Transverse colon (tissue), 4 donors: ENCODE measurements around the gene CERS1. TPM values are rescaled to one million over a fixed set of nuclear protein-coding genes. Genes with fewer than 3 reads are reported as not detected.

Source experiments
- DNase-seq: peaks from one replicate; pipeline ENCODE4 v3.0.0-alpha.2; 2019
- H3K27ac ChIP-seq, 4 donors: fragments of 200-600 bp; sonication (generic); 2 replicates each; pipeline ENCODE4 v1.5.1; 2016 to 2018; ENCODE audit warnings: inconsistent platforms in 4 of 4
- H3K27me3 ChIP-seq: fragments of 200-600 bp; sonication (generic); 2 replicates; pipeline ENCODE4 v1.5.1; 2017; ENCODE audit warnings: inconsistent platforms
- H3K36me3 ChIP-seq, 4 donors: fragments of 200-600 bp; sonication (generic); 2 replicates each; pipeline ENCODE4 v1.5.1; 2017 to 2019; ENCODE audit warnings: inconsistent platforms in 4 of 4
- H3K4me1 ChIP-seq, 4 donors: fragments of 200-600 bp; sonication (generic); 2 replicates each; pipeline ENCODE4 v1.5.1; 2017 to 2020; ENCODE audit warnings: inconsistent platforms in 4 of 4
- H3K4me3 ChIP-seq, 4 donors: fragments of 200-600 bp; sonication (generic); 1 replicate in 1 of 4; 2 replicates in 3 of 4; pipeline versions ENCODE4 v1.5.1 to v1.6.1; 2017 to 2019; ENCODE audit warnings: inconsistent platforms in 4 of 4
- H3K9me3 ChIP-seq, 2 donors: fragments of 200-600 bp; sonication (generic); 2 replicates each; pipeline ENCODE4 v1.5.1; 2017 to 2019; ENCODE audit warnings: inconsistent platforms in 2 of 2
- EP300 ChIP-seq: sonication (generic); formaldehyde crosslinking; IDR thresholded peaks from one replicate; pipeline ENCODE4 v1.6.1; 2017; ENCODE audit warnings: antibody characterized with exemption, low read depth
- POLR2A ChIP-seq: fragments of 450-650 bp; IDR thresholded peaks from one replicate; pipeline ENCODE4 v1.6.1; 2016; ENCODE audit warnings: antibody characterized with exemption, mild to moderate bottlenecking, moderate library complexity
- POLR2AphosphoS5 ChIP-seq, 3 donors: sonication (generic); formaldehyde crosslinking; IDR thresholded peaks; one replicate each; pipeline ENCODE4 v1.6.1; 2016; ENCODE audit warnings: antibody characterized with exemption in 3 of 3
- WGBS, 2 donors: methylation state at CpG; one replicate each; pipeline ENCODE4 v1.1.5; 2018; ENCODE audit warnings: low coverage in 1 of 2; 5-methylcytosine and 5-hydroxymethylcytosine counted together
- in situ Hi-C, 4 donors: fragments of 200-750 bp; cut with MboI; loops; one replicate each; pipeline versions ENCODE4 v1.15.0 to v1.15.1; 2017; ENCODE audit warnings: low sequenced_read_pairs in 3 of 4, low pct_ligation_motif_present in 1 of 4, low pct_unique_long_range_greater_than_20kb in 1 of 4
- intact Hi-C: fragments of 100-400 bp; cut with DNase I; formaldehyde crosslinking; loops from one replicate; pipeline ENCODE4 v1.15.1; 2023; ENCODE audit warnings: low total_unique reads
- total RNA-seq, 4 donors: library from RNA; depleted of rRNA; stranded (reverse); fragments of >200 nt; gene quantifications; one replicate each; pipeline ENCODE4 v1.1.0, GENCODE V29; 2016
- TF ChIP-seq, protein P1 (sequence below), 5 experiments: fragments of 200-600 bp in 3 of 5; fragments of 450-650 bp in 2 of 5; sonication (generic) in 3 of 5; IDR thresholded peaks; 1 replicate in 2 of 5; 2 replicates in 3 of 5; pipeline ENCODE4 v1.5.1; 2016 to 2017; ENCODE audit warnings: antibody characterized with exemption in 5 of 5, inconsistent platforms in 3 of 5, mild to moderate bottlenecking in 2 of 5, moderate library complexity in 1 of 5

CERS1 gene
- total RNA-seq, 4 donors from 2014 or later, result not detected

DNA sequence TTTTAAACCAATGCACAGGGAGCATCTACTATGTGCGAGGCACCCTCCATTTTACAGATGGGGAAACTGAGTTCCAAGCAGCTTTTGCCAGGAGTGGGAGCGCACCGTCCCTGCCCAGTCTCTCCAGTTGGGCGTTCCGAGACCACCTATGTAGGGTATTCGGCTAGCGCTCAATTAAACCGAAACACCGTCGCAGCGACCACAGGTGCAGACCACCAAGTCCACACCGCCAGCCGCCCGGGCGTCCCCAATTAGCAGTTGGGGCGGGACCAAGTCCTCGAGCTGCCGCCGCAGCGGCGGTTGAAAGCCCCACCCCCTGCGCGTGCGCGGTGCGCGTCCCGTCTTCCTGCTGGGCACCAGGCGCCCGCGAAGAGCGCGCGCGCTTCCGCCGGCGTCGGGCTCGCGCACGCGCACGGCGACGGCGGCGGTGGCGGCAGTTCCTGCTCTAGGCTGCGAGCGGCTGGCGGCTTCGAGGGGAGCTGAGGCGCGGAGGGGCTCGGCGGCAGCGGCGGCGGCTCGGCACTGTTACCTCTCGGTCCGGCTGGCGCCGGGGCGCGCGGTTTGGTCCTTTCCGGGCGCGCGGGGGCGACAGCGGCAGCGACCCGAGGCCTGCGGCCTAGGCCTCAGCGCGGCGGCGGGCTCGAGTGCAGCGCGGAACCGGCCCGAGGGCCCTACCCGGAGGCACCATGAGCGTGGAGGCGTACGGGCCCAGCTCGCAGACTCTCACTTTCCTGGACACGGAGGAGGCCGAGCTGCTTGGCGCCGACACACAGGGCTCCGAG lies 64.2 kb downstream of the CERS1 start, which contains the start of gene UPF1:
Gene UPF1 (plus strand): TSS at position 436 of the 782 bp plus-strand sequence. CDS start 251 bp downstream, at position 687.
- in situ Hi-C loops, result loop anchor here in 3 of 4 donors (25.0 kb wide), 2 partner anchors 244 to 369 kb away; partner anchors contain the start of gene REX1BD (in 2 of the 3)
- H3K4me1 ChIP-seq, result peaks cover 7 to 45% (median 38%) of the 10 kb centered on the region in 4 donors
- 1% methylated on average over 36 of the region's 96 CpGs; no CpG with 5 or more reads in 1 of the 2 donors for WGBS, 2 donors

DNA sequence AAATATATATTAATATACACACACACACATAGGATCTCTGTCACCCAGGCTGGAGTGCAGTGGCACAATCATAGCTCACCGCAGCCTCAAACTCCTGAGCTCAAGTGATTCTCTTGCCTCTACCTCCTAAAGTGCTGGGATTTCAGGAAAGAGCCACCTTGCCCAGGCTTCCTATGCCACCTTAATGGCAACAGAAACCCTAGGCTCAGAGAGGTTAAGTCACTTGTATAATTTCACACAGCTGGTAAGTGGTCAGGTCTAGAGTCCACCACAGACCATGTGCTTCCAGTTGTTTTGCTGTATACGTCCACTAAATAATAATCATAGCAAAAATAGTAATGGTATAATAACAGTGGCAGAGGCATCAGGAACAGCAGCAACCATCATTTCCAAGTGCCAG lies 65.5 kb downstream of the CERS1 start:
- intact Hi-C loops, result no loop called here
- peaks cover 4% of the 10 kb centered on the region for H3K27me3 ChIP-seq
- 85 to 100% methylated on average over 1 to 2 of the region's 2 CpGs for WGBS, 2 donors
- no peaks in the 10 kb centered on the region for H3K9me3 ChIP-seq
- H3K4me1 ChIP-seq, result peaks cover 7 to 33% (median 26%) of the 10 kb centered on the region in 4 donors
- no peak for DNase-seq
- no peak overlapping the region for H3K4me3 ChIP-seq
- H3K27ac ChIP-seq, result no peak overlapping the region
- in situ Hi-C loops, result loop anchor here in 3 of 4 donors (25.0 kb wide), 2 partner anchors 243 to 368 kb away; partner anchors contain the start of gene REX1BD (in 2 of the 3)
- TF ChIP-seq EP300, result no peak
- TF ChIP-seq POLR2A, result no peak
- no peak for TF ChIP-seq POLR2AphosphoS5 (IDR thresholded peaks at IDR 0.05)
- TF ChIP-seq, protein P1, sequence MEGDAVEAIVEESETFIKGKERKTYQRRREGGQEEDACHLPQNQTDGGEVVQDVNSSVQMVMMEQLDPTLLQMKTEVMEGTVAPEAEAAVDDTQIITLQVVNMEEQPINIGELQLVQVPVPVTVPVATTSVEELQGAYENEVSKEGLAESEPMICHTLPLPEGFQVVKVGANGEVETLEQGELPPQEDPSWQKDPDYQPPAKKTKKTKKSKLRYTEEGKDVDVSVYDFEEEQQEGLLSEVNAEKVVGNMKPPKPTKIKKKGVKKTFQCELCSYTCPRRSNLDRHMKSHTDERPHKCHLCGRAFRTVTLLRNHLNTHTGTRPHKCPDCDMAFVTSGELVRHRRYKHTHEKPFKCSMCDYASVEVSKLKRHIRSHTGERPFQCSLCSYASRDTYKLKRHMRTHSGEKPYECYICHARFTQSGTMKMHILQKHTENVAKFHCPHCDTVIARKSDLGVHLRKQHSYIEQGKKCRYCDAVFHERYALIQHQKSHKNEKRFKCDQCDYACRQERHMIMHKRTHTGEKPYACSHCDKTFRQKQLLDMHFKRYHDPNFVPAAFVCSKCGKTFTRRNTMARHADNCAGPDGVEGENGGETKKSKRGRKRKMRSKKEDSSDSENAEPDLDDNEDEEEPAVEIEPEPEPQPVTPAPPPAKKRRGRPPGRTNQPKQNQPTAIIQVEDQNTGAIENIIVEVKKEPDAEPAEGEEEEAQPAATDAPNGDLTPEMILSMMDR (IDR thresholded peaks at IDR 0.05), result no peak
- H3K36me3 ChIP-seq, result no peaks in the 10 kb centered on the region

More for the DNA sequence above, 64.2 kb downstream of the CERS1 start, which contains the start of gene UPF1:
- intact Hi-C loops, result no loop called here
- Histone ChIP-seq H3K27me3 (peaks cover 4% of the 10 kb centered on the region), H3K36me3 (no peaks in the 10 kb centered on the region), H3K9me3 (no peaks in the 10 kb centered on the region), H3K4me3 (peak within 1 kb of the TSS; percentile 83 to 94 (median 94)), H3K27ac (peak within 1 kb of the TSS; percentile 93 to 97 (median 94))
- DNase-seq, result peak; percentile 96
- TF ChIP-seq EP300 (no peak), POLR2AphosphoS5 (IDR thresholded peaks at IDR 0.05) (peak; percentile 24 to 86 (median 86)), POLR2A (peak; percentile 18)
- TF ChIP-seq, protein P1 (IDR thresholded peaks at IDR 0.05), result peak in 1 of 5 experiments; percentile 8

DNA sequence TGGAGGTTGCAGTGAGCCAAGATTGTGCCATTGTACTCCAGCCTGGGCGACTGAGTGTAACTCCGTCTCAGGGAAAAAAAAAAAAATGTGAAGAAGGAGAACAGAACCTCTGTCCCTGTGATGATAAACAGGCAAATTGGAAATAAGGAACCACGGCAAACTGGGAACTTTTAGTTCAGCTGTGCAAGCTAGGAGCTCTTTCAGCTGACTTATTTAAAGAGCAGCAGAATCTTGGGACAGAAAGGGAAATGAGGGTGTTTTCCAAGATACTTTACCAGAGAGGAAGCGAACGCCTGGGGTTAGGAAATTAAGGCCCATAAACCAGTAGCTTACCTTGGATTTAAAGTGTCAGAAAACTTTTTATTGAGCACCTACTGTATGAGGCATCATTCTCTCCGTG lies 67.2 kb downstream of the CERS1 start:
- TF ChIP-seq POLR2A (no peak), EP300 (no peak), POLR2AphosphoS5 (IDR thresholded peaks at IDR 0.05) (no peak)
- TF ChIP-seq, protein P1 (IDR thresholded peaks at IDR 0.05), result no peak
- Histone ChIP-seq H3K4me3 (no peak overlapping the region), H3K4me1 (peaks cover 0 to 16% (median 9%) of the 10 kb centered on the region in 4 donors), H3K27ac (no peak overlapping the region), H3K27me3 (peaks cover 4% of the 10 kb centered on the region), H3K36me3 (no peaks in the 10 kb centered on the region), H3K9me3 (no peaks in the 10 kb centered on the region)
- in situ Hi-C loops (loop anchor here in 3 of 4 donors (25.0 kb wide), 2 partner anchors 241 to 366 kb away; partner anchors contain the start of gene REX1BD (in 2 of the 3)), intact Hi-C loops (no loop called here)
- no peak for DNase-seq
- 42 to 56% methylated on average over 3 to 6 of the region's 6 CpGs for WGBS, 2 donors

Other genes starting within 250 kb of the CERS1 start
- gene CRTC1, start 212.5 kb downstream of the CERS1 start, total RNA-seq, result 10 to 100 TPM in 1 of 4 donors, 1 to 10 TPM in 3; 6.2 to 17.6 (median 7.7) TPM
- gene COMP, start 104.9 kb downstream of the CERS1 start, total RNA-seq, result under 1 TPM in 2 of 4 donors, not detected in 2; 0.32 to 0.55 TPM
- gene UPF1, start 64.2 kb downstream of the CERS1 start, total RNA-seq, result 100 to 1,000 TPM in 1 of 4 donors, 10 to 100 TPM in 3; 84.2 to 153 (median 91.9) TPM
- gene COPE, start 23.2 kb upstream of the CERS1 start, total RNA-seq, result 100 to 1,000 TPM; 144 to 268 (median 179) TPM
- 10 to 100 TPM; 42.1 to 90.8 (median 50.4) TPM for gene DDX49, start 23.6 kb upstream of the CERS1 start, total RNA-seq
- gene HOMER3, start 45.1 kb upstream of the CERS1 start, total RNA-seq, result 10 to 100 TPM in 3 of 4 donors, 1 to 10 TPM in 1; 8.1 to 82.0 (median 12.7) TPM
- gene SUGP2, start 137.4 kb upstream of the CERS1 start, total RNA-seq, result 100 to 1,000 TPM in 1 of 4 donors, 10 to 100 TPM in 3; 43.0 to 132 (median 57.9) TPM
- 100 to 1,000 TPM in 1 of 4 donors, 10 to 100 TPM in 3; 15.2 to 220 (median 22.9) TPM for gene ARMC6, start 137.4 kb upstream of the CERS1 start, total RNA-seq
- gene SLC25A42, start 167.8 kb upstream of the CERS1 start, total RNA-seq, result 100 to 1,000 TPM in 1 of 4 donors, 10 to 100 TPM in 2, 1 to 10 TPM in 1; 6.8 to 141 (median 24.5) TPM
- gene TMEM161A, start 242.3 kb upstream of the CERS1 start, total RNA-seq, result 10 to 100 TPM; 16.9 to 41.9 (median 18.5) TPM